A673 (cell line): ENCODE results near the gene KCNMA1.

Experiments
- CTCF ChIP-seq: fragments of 300-800, 200-600 bp; sonication (generic); conservative IDR thresholded peaks from 2 replicates; pipeline ENCODE4 v1.5.1; 2017; ENCODE audit warnings: low read depth, mild to moderate bottlenecking, antibody characterized with exemption, low read length, moderate library complexity, mixed read lengths
- EZH2 ChIP-seq: fragments of 200-600 bp; sonication (generic); IDR thresholded peaks from 2 replicates; pipeline ENCODE4 v1.6.1; 2017; ENCODE audit warnings: borderline replicate concordance, low read depth, mild to moderate bottlenecking, mixed read lengths, antibody characterized with exemption, low read length; ENCODE audit not compliant: poor library complexity, severe bottlenecking

- TF ChIP-seq CTCF (no peak), EZH2 (no peak)
Observed at GRCh38 chr10:77226020-77226419, 411.6 kb downstream of the KCNMA1 start.
